Lung (tissue), 12 donors: ENCODE results near the gene DNAAF1. TPM values are rescaled to one million over a fixed set of nuclear protein-coding genes. Genes with fewer than 3 reads are reported as not detected.

Experiments used
- ATAC-seq: fragments of 200-7000 bp; cut with Tn5 transposase; one replicate; pipeline ENCODE4 v1.9.1; 2020; ENCODE audit warnings: moderate number of reproducible peaks; ENCODE audit not compliant: insufficient read depth, low FRiP score
- DNase-seq, 3 donors: peaks; one replicate each; pipeline ENCODE4 v3.0.0-alpha.2; 2013 to 2017
- H3K27ac ChIP-seq, 2 donors: one replicate each; pipeline ENCODE4 v1.5.1; 2013; ENCODE audit warnings: mild to moderate bottlenecking in 2 of 2, moderate library complexity in 2 of 2, control low read depth in 1 of 2, inconsistent platforms in 1 of 2, low read depth in 1 of 2, low read length in 1 of 2
- H3K27me3 ChIP-seq, 3 donors: one replicate each; pipeline ENCODE4 v1.5.1; 2013; ENCODE audit warnings: low read length in 2 of 3; ENCODE audit not compliant: control insufficient read depth in 3 of 3, insufficient read depth in 3 of 3
- H3K36me3 ChIP-seq, 4 donors: one replicate each; pipeline ENCODE4 v1.5.1; 2013; ENCODE audit warnings: low read length in 4 of 4, mild to moderate bottlenecking in 1 of 4, moderate library complexity in 1 of 4; ENCODE audit not compliant: control insufficient read depth in 4 of 4, insufficient read depth in 4 of 4
- H3K4me1 ChIP-seq, 5 donors: one replicate each; pipeline ENCODE4 v1.5.1; 2013; ENCODE audit warnings: low read length in 5 of 5, mild to moderate bottlenecking in 2 of 5, moderate library complexity in 1 of 5; ENCODE audit not compliant: control insufficient read depth in 5 of 5, insufficient read depth in 5 of 5
- H3K4me3 ChIP-seq: one replicate; pipeline ENCODE4 v1.5.1; 2013; ENCODE audit warnings: mild to moderate bottlenecking, control low read depth, moderate library complexity
- H3K9ac ChIP-seq, 2 donors: one replicate each; pipeline ENCODE4 v1.5.1; 2013; ENCODE audit warnings: low read length in 2 of 2, control low read depth in 1 of 2; ENCODE audit not compliant: insufficient read depth in 1 of 2
- H3K9me3 ChIP-seq, 4 donors: one replicate each; pipeline ENCODE4 v1.5.1; 2013; ENCODE audit warnings: low read length in 3 of 4, mild to moderate bottlenecking in 1 of 4, moderate library complexity in 1 of 4; ENCODE audit not compliant: control insufficient read depth in 4 of 4, insufficient read depth in 3 of 4
- CTCF ChIP-seq: IDR thresholded peaks from 2 replicates; pipeline ENCODE4 v1.5.1; 2012; ENCODE audit warnings: mild to moderate bottlenecking; ENCODE audit errors: control extremely low read depth, extremely low read depth
- WGBS, 2 donors: extraction: QIAGEN DNeasy Blood & Tissue Kit; methylation state at CpG; one replicate each; pipeline ENCODE4 v1.1.7; 2013; 5-methylcytosine and 5-hydroxymethylcytosine counted together
- polyA plus RNA-seq, 2 donors: library from polyadenylated mRNA; stranded (reverse); fragments of 200-250 nt; gene quantifications; one replicate each; pipeline ENCODE4 v1.2.1, GENCODE V29; 2013
- total RNA-seq, 2 donors: library from RNA; depleted of rRNA in 1 of 2; stranded (reverse); fragments of >200 nt in 1 of 2; gene quantifications; one replicate each; pipeline ENCODE4 v1.2.1, GENCODE V29; 2014 to 2021
- donor health status: control.
- donor health status: control.
- donor health status: Bipolar disorder and iron deficiency.
- donor health status: healthy.
- donor health status: DM: yes; HTN: yes; CAD: no.

DNAAF1 gene
- total and polyA plus RNA-seq, 4 donors = 11.5 to 38.5 (median 12.4) TPM

DNA sequence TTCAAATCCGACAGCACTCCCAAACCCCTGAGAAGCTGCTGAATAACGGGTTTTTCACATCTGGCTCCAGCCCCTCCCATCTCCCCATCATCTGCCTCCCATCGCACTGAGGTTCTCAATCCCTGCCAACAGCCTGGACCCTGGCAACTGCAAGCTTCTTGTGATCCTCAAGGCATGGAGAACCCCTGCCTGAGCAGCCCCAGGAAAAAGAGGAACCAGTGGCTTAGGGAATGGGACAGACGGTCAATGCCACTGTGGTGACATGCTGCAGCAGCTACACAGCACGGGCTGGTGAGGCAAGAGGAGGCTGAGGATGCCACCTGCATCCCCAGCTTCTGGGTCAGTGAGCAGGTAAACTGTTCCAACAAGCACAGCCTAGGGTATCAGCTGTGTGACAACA, 25.1 kb upstream of the DNAAF1 start:
- ATAC-seq (no peak), DNase-seq (no peak)
- H3K4me1 ChIP-seq = peaks cover 5 to 13% (median 8%) of the 10 kb centered on the region in 5 donors
- H3K4me3 ChIP-seq = no peak overlapping the region
- H3K9me3 ChIP-seq = no peaks in the 10 kb centered on the region
- H3K9ac ChIP-seq = no peak overlapping the region
- H3K27ac ChIP-seq = no peak overlapping the region
- no peak for TF ChIP-seq CTCF
- no peaks in the 10 kb centered on the region for H3K27me3 ChIP-seq
- peaks cover 9 to 17% (median 14%) of the 10 kb centered on the region in 4 donors for H3K36me3 ChIP-seq
- 56 to 68% methylated on average over 5 of the region's 5 CpGs for WGBS, 2 donors

GRCh38 chr16:84121007-84121406, 24.1 kb upstream of the DNAAF1 start:
- Histone ChIP-seq H3K4me3 (no peak overlapping the region), H3K9me3 (no peaks in the 10 kb centered on the region), H3K27me3 (no peaks in the 10 kb centered on the region), H3K36me3 (peaks cover 9 to 22% (median 15%) of the 10 kb centered on the region in 4 donors), H3K4me1 (peaks cover 0 to 6% (median 3%) of the 10 kb centered on the region in 5 donors), H3K9ac (no peak overlapping the region), H3K27ac (no peak overlapping the region)
- 86 to 88% methylated on average over 10 of the region's 10 CpGs for WGBS, 2 donors
- ATAC-seq (no peak), DNase-seq (no peak)
- no peak for TF ChIP-seq CTCF

GRCh38 chr16:84124257-84125073, 20.6 kb upstream of the DNAAF1 start:
- ATAC-seq (no peak), DNase-seq (no peak)
- Histone ChIP-seq H3K27me3 (no peaks in the 10 kb centered on the region), H3K4me1 (no peaks in the 10 kb centered on the region), H3K4me3 (no peak overlapping the region), H3K36me3 (peaks cover 15 to 34% (median 19%) of the 10 kb centered on the region in 4 donors), H3K27ac (no peak overlapping the region), H3K9ac (no peak overlapping the region), H3K9me3 (no peaks in the 10 kb centered on the region)
- TF ChIP-seq CTCF = no peak
- 90 to 95% methylated on average over 7 of the region's 7 CpGs for WGBS, 2 donors
